Measurements from ENCODE around the gene IFFO2.

IFFO2 gene

DNA sequence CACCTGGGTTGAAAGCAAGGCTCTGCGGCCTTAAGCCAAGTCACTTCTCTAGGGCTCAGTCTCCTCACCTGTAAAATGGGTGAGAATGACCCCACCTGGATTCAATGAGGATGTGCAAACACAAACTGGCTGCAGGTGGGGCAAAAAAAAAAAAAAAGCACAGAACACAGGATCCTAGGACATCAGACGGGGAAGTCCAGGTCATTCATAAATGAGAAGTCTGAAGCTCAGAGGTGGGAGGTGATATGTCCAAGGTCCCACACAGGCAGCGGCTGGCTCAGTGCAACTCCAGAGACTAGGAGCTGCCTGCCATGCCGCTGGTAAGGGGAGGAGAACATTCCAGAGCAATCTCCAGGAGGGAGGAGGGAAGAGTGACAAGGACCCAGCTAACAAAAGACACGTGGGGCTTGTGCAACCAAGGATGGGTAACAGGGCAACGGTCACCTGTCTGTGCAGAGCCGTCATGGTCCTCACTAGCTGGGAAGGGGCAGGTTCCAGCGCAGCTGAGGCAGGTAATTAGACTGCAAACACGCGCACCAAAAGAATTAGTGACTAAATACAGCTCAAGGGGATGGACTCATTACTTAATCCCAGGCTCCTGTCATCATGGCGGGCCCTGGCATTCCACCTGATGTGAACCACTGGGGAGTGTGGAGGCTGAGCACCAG, 19.5 kb downstream of the IFFO2 start:
- no peak for DNase-seq

- DNase-seq = no peak
Measured at GRCh38 chr1:18936471-18936813, 20.0 kb downstream of the IFFO2 start.

GRCh38 chr1:18934205-18935000, 22.1 kb downstream of the IFFO2 start:
- DNase-seq = no peak

DNA sequence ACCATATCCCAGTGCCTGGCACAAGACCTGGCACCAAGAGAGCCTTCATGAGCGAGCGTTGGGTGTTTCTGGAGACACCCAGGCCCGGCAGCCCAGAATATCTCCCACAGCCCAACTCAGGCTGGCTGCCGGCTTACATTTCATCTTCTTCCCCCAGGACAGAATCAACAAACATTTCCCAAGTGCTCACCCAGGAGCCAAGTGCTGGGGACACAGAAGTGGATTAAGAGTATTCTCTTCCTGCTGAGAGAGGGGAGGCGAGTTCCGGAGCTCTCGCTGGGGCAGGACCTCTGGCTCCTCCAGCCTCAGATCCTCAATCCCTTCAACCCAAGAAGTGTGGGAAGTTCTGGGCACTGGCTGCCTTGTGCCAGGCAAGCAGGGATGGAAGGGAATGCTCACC, 23.6 kb downstream of the IFFO2 start:
- no peak for DNase-seq

- no peak for DNase-seq
Measured at GRCh38 chr1:18932387-18932786, 24.1 kb downstream of the IFFO2 start.

DNA sequence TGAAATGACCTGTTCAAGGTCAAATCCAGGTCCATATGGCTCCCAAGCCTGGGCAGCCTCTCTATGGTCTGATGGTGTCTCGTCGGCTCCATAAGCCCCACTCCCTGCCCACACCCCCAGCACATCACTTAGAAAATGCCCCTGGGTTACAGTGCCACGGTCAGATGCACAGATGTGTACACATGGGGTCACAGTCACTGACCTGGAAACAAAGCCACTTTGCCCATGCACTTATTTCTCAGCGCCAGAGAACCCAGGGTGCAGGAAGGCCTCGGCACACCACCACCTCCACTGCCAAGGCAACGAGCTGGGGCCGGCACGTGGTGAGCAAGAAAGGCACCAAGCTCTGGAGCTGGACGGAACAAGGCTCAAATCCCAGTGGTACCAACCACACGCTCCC, 24.7 kb downstream of the IFFO2 start:
- no peak for DNase-seq

DNA sequence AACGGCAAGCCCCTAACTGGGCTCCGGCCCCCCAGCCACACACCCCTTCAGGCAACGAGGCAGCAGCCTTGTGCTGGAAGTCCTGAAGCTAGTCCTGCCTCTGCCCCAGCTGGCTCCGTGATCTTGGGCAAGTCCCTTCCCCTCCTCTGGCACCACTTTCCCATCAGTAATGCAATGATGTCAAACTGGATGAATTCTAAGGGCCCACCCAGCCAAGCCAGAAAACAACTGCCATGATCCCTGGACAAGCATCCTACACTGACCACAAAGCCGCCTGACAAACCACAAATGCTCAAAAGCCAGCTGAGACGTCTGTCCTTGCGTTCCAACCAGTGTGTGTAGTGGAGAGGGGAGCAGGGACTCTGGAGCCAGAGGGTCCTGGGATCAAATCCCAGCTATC, 26.8 kb downstream of the IFFO2 start:
- peak; percentile 60 for DNase-seq

GRCh38 chr1:18928985-18929384, 27.5 kb downstream of the IFFO2 start:
- no peak for DNase-seq

DNA sequence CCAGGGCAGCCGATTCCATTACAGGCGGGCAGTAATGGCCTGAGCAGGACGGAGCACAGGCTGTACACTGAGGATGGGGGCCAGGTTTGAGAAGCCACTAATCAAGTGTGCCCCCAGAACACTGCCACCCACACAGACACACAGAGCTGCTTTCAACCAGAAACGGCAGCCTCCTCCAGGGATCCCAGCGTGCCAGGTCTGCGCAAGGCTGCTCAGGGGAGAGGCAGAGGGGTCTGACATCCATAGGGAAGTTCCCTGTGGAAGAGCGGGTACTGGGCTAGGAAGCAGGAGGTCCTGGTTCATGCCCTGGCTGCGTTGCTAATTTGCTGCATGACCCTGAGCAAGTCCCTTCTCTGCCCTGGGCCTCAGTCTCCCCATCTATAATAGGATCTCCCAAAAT, 28.1 kb downstream of the IFFO2 start:
- no peak for DNase-seq

DNA sequence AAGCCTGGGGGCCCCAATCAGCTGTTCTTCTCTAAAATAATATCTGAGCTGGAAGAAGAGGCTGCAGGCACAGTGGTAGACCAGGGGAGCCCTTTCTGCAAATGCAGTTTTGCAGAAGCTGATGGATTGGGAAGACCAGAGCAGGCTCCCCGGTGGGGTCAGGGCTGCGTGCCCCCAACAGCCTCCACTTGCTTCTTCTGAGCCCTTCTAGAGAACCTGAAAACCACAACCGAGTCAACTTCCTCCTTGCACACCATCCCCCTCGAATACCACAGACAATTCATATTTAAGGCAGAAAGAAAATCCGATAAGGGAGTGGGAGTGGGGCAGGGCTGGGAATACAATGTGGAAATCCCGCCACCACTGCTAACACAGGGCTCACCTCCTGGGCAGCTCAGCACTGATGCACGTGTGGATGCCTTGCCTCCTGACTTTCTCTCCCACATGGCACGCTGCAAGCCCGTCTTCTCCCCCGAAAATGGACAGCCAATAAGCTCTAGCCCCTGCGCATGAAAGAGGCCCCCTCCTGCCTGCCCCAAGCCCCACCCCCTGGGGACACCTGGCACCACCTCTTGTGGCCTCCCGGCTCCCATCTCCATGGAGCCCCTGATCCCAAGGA, 28.7 kb downstream of the IFFO2 start:
- peak; percentile 65 for DNase-seq

DNA sequence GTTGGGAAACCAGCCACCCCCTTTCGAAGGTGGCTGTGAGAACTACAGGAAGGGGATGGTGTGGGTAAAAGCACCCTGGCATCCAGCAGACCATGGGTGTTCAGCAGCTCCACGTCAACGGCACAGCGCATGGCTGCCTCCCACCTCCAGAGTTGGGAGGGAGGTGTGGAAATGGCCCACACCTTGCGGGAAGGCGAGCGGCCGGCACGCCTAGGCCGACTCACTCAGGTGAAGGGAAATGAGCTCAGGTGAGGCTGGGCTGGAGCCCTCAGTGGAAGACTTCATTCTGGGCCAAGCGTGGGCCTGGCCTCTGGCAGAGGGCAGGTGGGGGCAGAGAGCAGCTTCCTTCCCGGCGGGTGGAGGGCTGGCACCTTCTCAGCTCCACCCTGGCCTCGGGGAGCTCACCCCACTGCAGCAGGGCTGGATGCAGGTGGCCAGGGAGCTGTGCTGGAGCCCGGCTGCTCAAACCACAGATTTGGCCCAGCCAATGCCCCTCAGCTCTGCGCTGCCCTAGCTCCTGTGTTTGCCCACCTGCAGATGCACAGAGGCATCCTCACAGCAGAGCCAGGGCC, 29.3 kb downstream of the IFFO2 start:
- no peak for DNase-seq

DNA sequence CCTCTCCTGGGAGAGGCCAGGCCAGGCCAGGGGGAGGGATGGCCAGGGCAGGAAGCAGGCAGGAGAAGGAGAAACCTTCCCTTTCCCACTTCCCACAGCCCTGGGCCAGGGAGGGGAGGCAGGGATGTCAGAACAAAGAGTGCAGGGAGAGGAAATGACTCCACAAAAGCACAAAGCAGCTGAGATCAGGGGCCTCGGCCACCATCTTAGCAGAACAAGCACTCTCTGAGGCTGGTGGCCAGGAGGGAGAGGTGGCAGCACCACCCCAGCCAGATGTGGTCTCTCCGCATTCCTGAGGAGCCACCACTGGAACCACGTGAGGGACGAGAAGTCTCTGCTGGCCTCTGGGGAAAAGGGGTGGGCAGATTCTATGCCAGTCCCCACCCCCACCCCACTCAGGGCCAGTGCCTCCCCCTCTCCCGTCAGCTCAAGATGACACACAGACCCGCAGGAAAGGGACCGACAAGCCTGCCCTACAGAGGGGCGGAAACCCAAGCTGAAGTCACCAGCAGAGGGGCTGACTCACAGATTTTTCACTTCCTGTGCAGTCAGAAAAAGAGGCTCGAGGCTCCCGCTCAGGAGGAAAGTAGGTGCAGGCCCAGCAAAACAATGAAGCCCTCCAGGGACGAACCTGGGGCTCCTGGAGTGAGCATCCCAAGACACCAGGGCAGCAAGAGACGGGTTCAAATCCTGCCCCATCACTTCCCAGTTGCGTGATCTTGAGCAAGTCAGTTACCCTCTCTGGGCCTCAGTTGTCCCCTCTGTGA, 30.0 kb downstream of the IFFO2 start:
- peak; percentile 95 for DNase-seq

DNA sequence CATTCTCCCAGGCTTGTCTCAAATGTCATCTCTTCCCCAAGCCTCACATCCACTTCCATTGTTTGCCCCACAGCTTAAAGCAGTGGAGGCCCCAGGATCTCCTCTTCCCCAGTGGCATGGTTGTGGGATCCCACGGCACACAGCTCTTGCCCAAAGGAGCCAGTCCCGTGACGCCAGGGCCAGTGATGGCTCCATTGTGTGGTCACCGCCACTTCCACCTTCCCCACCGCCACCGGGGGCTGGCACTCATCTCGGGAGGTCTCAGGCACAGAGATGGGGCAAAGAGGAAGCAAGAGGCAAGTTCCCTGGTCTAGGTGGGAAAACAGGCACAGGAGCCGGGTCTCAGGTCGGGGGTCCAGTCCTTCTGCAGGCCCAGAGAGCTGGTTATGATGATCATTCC, 31.2 kb downstream of the IFFO2 start:
- DNase-seq = no peak

DNA sequence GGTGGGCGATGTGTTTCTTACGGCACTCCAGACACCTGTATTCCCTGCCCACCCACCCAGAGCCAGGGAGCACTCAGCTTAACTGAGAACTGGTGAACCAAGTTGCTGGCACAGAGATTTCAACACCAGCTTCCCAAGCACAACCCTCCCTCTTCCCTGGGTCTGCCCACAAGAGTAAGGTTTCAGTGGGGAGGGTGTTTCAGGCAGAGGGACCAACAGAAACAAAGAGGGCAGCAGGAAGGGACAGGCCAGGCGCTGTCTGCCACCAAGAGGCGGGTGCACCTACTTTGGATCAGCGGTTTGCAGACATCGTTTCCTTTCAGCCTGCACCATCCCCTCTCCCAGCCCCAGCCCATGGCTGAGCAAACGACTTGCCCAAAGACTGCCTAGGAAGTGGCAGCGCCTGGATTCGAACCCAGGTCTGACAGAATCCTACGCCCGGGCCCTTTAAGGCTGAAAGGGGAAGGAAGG, 32.2 kb downstream of the IFFO2 start:
- DNase-seq = no peak

DNA sequence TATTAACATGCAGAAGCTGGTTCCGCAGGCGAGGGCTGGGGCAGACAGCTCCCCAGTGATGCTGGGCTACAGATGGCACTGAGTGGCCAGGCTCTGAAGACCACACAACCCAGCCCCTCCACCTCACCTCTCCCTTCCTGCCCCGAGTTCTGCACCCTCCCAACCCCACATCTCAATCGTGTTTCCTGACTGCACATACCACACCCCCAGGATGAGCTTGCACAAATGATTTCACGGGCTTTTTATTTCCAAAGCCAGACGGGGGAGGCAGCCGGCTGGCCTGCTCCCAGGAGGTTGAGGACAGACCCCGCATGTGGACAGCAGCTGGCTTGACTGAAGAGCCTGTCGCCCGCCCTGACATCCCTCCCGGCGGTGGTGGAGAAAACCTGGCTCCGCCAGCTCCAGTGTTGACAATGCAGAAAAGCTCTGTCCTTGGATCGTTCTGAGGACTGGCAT, 32.7 kb downstream of the IFFO2 start:
- peak; percentile 57 for DNase-seq

GRCh38 chr1:18922848-18923755, 33.4 kb downstream of the IFFO2 start:
- no peak for DNase-seq

DNA sequence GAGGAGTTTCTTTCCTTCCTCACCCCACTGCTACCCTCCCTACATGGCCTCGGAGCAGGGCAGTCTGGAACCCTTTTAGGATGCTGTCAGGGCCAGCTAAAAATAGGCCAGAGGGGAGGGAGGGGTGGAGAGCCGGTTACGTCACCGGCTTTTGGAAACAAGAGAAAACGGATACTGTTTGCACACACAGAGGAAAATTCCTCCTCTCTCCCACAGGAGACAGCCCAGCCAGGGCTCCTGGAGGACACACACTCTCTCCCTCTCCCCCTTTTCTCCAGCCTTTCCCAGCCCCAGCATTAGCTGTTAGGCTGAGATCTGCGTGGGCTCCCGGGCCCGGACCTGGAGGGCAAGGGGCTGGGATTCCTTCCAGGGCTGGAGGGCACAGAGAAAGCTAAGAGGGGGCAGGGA, 34.2 kb downstream of the IFFO2 start:
- peak; percentile 86 for DNase-seq

GRCh38 chr1:18921516-18922251, 34.8 kb downstream of the IFFO2 start:
- DNase-seq = no peak

- DNase-seq = no peak
Measured at GRCh38 chr1:18920931-18921330, 35.5 kb downstream of the IFFO2 start.

GRCh38 chr1:18919956-18920355, 36.5 kb downstream of the IFFO2 start:
- DNase-seq = no peak

Data from fibroblast of skin of abdomen (primary cell).